Ascending aorta (tissue), 2 donors: ENCODE measurements around the gene ISM1. TPM values are rescaled to one million over a fixed set of nuclear protein-coding genes. Genes with fewer than 3 reads are reported as not detected.

Source experiments
- DNase-seq, 2 donors: peaks; one replicate each; pipeline ENCODE4 v3.0.0-alpha.2; 2019; ENCODE audit warnings: low spot score in 2 of 2
- H3K27ac ChIP-seq, 2 donors: fragments of 200-600 bp; sonication (generic); one replicate each; pipeline ENCODE4 v1.5.1; 2016 to 2017; ENCODE audit warnings: mild to moderate bottlenecking in 1 of 2
- H3K27me3 ChIP-seq: fragments of 200-600 bp; sonication (generic); one replicate; pipeline ENCODE4 v1.5.1; 2017
- H3K36me3 ChIP-seq, 2 donors: fragments of 200-600 bp; sonication (generic); one replicate each; pipeline ENCODE4 v1.5.1; 2016
- H3K4me1 ChIP-seq, 2 donors: fragments of 200-600 bp; sonication (generic); one replicate each; pipeline ENCODE4 v1.5.1; 2016 to 2017; ENCODE audit warnings: mild to moderate bottlenecking in 1 of 2
- H3K4me3 ChIP-seq, 2 donors: fragments of 200-600 bp; sonication (generic); one replicate each; pipeline ENCODE4 v1.5.1; 2016 to 2017; ENCODE audit warnings: mild to moderate bottlenecking in 1 of 2
- H3K9me3 ChIP-seq, 2 donors: fragments of 200-600 bp; sonication (generic); one replicate each; pipeline ENCODE4 v1.5.1; 2016
- intact Hi-C: fragments of 100-400 bp; cut with DNase I; formaldehyde crosslinking; loops from one replicate; pipeline ENCODE4 v1.15.1; 2023
- total RNA-seq: library from RNA; depleted of rRNA; stranded (reverse); fragments of >200 nt; gene quantifications from one replicate; pipeline ENCODE4 v1.1.0, GENCODE V29; 2016
- TF ChIP-seq, protein P1 (sequence below), 3 experiments: fragments of 200-600 bp in 2 of 3; fragments of 450-650 bp in 1 of 3; sonication (generic) in 2 of 3; IDR thresholded peaks; one replicate each; pipeline ENCODE4 v1.5.1; 2016 to 2019; ENCODE audit warnings: antibody characterized with exemption in 3 of 3, mild to moderate bottlenecking in 1 of 3, moderate library complexity in 1 of 3

Gene ISM1
- total RNA-seq, 1 donor from 2014 or later, result 60.1 TPM

- H3K9me3 ChIP-seq, result no peaks in the 10 kb centered on the region
- H3K36me3 ChIP-seq, result no peaks in the 10 kb centered on the region
- TF ChIP-seq, protein P1, sequence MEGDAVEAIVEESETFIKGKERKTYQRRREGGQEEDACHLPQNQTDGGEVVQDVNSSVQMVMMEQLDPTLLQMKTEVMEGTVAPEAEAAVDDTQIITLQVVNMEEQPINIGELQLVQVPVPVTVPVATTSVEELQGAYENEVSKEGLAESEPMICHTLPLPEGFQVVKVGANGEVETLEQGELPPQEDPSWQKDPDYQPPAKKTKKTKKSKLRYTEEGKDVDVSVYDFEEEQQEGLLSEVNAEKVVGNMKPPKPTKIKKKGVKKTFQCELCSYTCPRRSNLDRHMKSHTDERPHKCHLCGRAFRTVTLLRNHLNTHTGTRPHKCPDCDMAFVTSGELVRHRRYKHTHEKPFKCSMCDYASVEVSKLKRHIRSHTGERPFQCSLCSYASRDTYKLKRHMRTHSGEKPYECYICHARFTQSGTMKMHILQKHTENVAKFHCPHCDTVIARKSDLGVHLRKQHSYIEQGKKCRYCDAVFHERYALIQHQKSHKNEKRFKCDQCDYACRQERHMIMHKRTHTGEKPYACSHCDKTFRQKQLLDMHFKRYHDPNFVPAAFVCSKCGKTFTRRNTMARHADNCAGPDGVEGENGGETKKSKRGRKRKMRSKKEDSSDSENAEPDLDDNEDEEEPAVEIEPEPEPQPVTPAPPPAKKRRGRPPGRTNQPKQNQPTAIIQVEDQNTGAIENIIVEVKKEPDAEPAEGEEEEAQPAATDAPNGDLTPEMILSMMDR (IDR thresholded peaks at IDR 0.05), result no peak
- no peaks in the 10 kb centered on the region for H3K4me1 ChIP-seq
- H3K27ac ChIP-seq, result no peak overlapping the region
- DNase-seq, result no peak
- H3K4me3 ChIP-seq, result no peak overlapping the region
- no peaks in the 10 kb centered on the region for H3K27me3 ChIP-seq
- intact Hi-C loops, result no loop called here
These were observed 71.3 kb downstream of the ISM1 start for GRCh38 chr20:13292201-13292885.

GRCh38 chr20:13294522-13294921 is 73.4 kb downstream of the ISM1 start:
- Histone ChIP-seq H3K4me3 (no peak overlapping the region), H3K27me3 (no peaks in the 10 kb centered on the region), H3K9me3 (no peaks in the 10 kb centered on the region), H3K4me1 (no peaks in the 10 kb centered on the region), H3K36me3 (no peaks in the 10 kb centered on the region), H3K27ac (no peak overlapping the region)
- DNase-seq, result no peak
- TF ChIP-seq, protein P1 (IDR thresholded peaks at IDR 0.05), result no peak
- intact Hi-C loops, result no loop called here

- intact Hi-C loops, result no loop called here
- DNase-seq, result no peak
- no peaks in the 10 kb centered on the region for H3K4me1 ChIP-seq
- no peaks in the 10 kb centered on the region for H3K36me3 ChIP-seq
- H3K27ac ChIP-seq, result no peak overlapping the region
- TF ChIP-seq, protein P1 (IDR thresholded peaks at IDR 0.05), result no peak
- H3K4me3 ChIP-seq, result no peak overlapping the region
- no peaks in the 10 kb centered on the region for H3K9me3 ChIP-seq
- H3K27me3 ChIP-seq, result no peaks in the 10 kb centered on the region
These were observed 74.6 kb downstream of the ISM1 start for GRCh38 chr20:13295637-13296036.

DNA sequence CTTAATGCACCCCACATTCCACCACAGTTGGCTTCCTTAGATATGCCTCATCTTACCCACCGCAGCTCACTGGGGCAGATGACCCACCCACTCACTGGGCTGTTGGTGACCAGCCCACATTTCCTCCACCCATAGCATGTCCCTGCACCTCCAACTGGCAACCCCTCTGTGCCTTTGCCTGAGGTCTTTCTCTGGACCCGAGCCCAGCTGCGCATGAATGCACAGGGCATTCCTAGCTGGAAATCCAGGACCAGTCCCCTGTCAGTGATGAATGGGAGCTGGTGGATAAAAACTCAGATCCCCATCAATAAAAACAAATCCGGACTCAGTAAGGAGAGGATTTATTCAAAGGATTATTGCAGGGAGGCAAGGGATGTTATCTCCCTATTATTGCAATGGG is 75.0 kb downstream of the ISM1 start:
- H3K36me3 ChIP-seq, result no peaks in the 10 kb centered on the region
- intact Hi-C loops, result no loop called here
- DNase-seq, result no peak
- TF ChIP-seq, protein P1 (IDR thresholded peaks at IDR 0.05), result no peak
- no peaks in the 10 kb centered on the region for H3K4me1 ChIP-seq
- no peaks in the 10 kb centered on the region for H3K9me3 ChIP-seq
- H3K27ac ChIP-seq, result no peak overlapping the region
- no peak overlapping the region for H3K4me3 ChIP-seq
- no peaks in the 10 kb centered on the region for H3K27me3 ChIP-seq

DNA sequence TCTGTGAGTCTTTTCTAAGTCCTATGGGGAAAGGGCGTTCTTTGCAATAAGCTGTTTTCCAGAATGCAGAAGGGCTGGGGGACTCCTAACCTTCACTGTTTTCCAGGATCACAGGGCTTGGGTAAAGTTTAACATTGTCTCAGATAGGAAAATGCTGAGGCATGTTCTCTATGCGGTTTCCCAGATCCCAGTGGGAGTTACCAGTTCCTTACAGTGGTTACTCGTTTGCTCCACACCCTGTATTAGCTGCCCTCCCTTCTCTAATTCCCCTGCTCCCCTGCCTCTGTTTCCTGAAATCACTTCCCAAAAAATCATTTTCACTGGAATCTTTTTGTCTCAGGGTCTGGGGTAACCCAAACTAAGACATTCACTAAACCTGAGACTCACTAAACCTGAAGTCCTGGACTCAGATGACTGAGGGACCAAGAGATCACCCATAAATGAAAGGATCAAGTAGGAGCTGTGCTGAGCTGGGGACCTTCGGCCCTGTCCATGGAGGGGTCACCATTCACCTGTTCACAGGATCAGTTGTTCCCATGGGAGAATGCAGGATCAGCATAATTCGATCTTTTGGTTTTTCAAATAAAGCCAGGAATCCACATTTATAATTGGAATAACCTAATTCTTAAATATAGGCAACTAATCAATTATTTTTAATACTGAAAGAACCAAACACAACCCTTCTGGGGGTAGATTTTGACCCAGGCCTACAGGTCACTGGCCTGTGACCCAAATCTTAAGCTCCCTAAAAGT is 76.2 kb downstream of the ISM1 start:
- H3K36me3 ChIP-seq, result no peaks in the 10 kb centered on the region
- H3K4me3 ChIP-seq, result no peak overlapping the region
- no peaks in the 10 kb centered on the region for H3K4me1 ChIP-seq
- no peaks in the 10 kb centered on the region for H3K9me3 ChIP-seq
- no peak overlapping the region for H3K27ac ChIP-seq
- intact Hi-C loops, result no loop called here
- no peaks in the 10 kb centered on the region for H3K27me3 ChIP-seq
- TF ChIP-seq, protein P1 (IDR thresholded peaks at IDR 0.05), result no peak
- no peak for DNase-seq
